Muscle layer of duodenum (tissue), 2 donors: ENCODE results near the gene CARM1.
"Not testable (repeated sequence)": the region's sequence is repeated elsewhere in the genome, so short reads cannot be mapped to it uniquely, and the experiment has no call there.

Experiments used
- H3K27ac ChIP-seq: one replicate; pipeline ENCODE4 v1.7.0; 2013; ENCODE audit warnings: mild to moderate bottlenecking, low read length
- H3K27me3 ChIP-seq: one replicate; pipeline ENCODE4 v1.7.0; 2013; ENCODE audit warnings: low read depth, mild to moderate bottlenecking, control low read depth, low read length
- H3K36me3 ChIP-seq, 2 donors: one replicate each; pipeline ENCODE4 v1.7.0; 2013; ENCODE audit warnings: low read length in 2 of 2, control low read depth in 1 of 2, mild to moderate bottlenecking in 1 of 2; ENCODE audit not compliant: insufficient read depth in 2 of 2, control insufficient read depth in 1 of 2
- H3K4me1 ChIP-seq, 2 donors: one replicate each; pipeline ENCODE4 v1.7.0; 2013; ENCODE audit warnings: low read length in 2 of 2, mild to moderate bottlenecking in 2 of 2, control low read depth in 1 of 2, moderate library complexity in 1 of 2; ENCODE audit not compliant: insufficient read depth in 2 of 2, control insufficient read depth in 1 of 2
- H3K4me3 ChIP-seq, 2 donors: one replicate each; pipeline ENCODE4 v1.7.0; 2013; ENCODE audit warnings: low read length in 2 of 2, low read depth in 1 of 2, mild to moderate bottlenecking in 1 of 2
- H3K9me3 ChIP-seq, 2 donors: one replicate each; pipeline ENCODE4 v1.7.0; 2013; ENCODE audit warnings: low read length in 2 of 2, control low read depth in 1 of 2, mild to moderate bottlenecking in 1 of 2; ENCODE audit not compliant: control insufficient read depth in 1 of 2
- donor health status: healthy.

Gene CARM1

GRCh38 chr19:10835089-10835753 is 36.1 kb upstream of the CARM1 start:
- Histone ChIP-seq H3K4me3 (peak overlapping the region; percentile 55 to 83), H3K4me1 (peaks cover 6 to 7% of the 10 kb centered on the region in 2 donors), H3K27me3 (no peaks in the 10 kb centered on the region), H3K36me3 (peaks cover 7 to 32% of the 10 kb centered on the region in 2 donors), H3K9me3 (no peaks in the 10 kb centered on the region), H3K27ac (no peak overlapping the region)

GRCh38 chr19:10835754-10836478 is 35.4 kb upstream of the CARM1 start, which contains the start of gene TMED1:
Gene TMED1 (minus strand): TSS chr19:10836212. CDS start chr19:10836191, 21 bp downstream.
- Histone ChIP-seq H3K27me3 (no peaks in the 10 kb centered on the region), H3K27ac (peak within 1 kb of the TSS; percentile 97), H3K9me3 (no peaks in the 10 kb centered on the region), H3K4me3 (peak within 1 kb of the TSS; percentile 65 to 83), H3K4me1 (peaks cover 6 to 7% of the 10 kb centered on the region in 2 donors), H3K36me3 (peaks cover 4 to 25% of the 10 kb centered on the region in 2 donors)

GRCh38 chr19:10836479-10837330 is 34.6 kb upstream of the CARM1 start:
- Histone ChIP-seq H3K36me3 (peaks cover 4 to 17% of the 10 kb centered on the region in 2 donors), H3K27ac (peak overlapping the region; percentile 97), H3K4me1 (peaks cover 6 to 7% of the 10 kb centered on the region in 2 donors), H3K27me3 (no peaks in the 10 kb centered on the region), H3K9me3 (no peaks in the 10 kb centered on the region), H3K4me3 (peak overlapping the region; percentile 65 to 83)

- H3K4me1 ChIP-seq, H3K27me3 ChIP-seq, H3K4me3 ChIP-seq, H3K9me3 ChIP-seq, H3K27ac ChIP-seq, H3K36me3 ChIP-seq: not testable (repeated sequence)
Measured at GRCh38 chr19:10837649-10838048, 33.7 kb upstream of the CARM1 start.

GRCh38 chr19:10838377-10838776 is 33.0 kb upstream of the CARM1 start:
- Histone ChIP-seq H3K9me3 (no peaks in the 10 kb centered on the region), H3K36me3 (peaks cover 0 to under 1% of the 10 kb centered on the region in 2 donors), H3K27ac (no peak overlapping the region), H3K27me3 (no peaks in the 10 kb centered on the region), H3K4me1 (peaks cover 6 to 7% of the 10 kb centered on the region in 2 donors), H3K4me3 (no peak overlapping the region)

- Histone ChIP-seq H3K27me3 (no peaks in the 10 kb centered on the region), H3K4me3 (no peak overlapping the region), H3K4me1 (peaks cover 6 to 7% of the 10 kb centered on the region in 2 donors), H3K36me3 (no peaks in the 10 kb centered on the region), H3K9me3 (no peaks in the 10 kb centered on the region), H3K27ac (no peak overlapping the region)
Measured at GRCh38 chr19:10839114-10840050, 32.0 kb upstream of the CARM1 start.

GRCh38 chr19:10842788-10843187 is 28.6 kb upstream of the CARM1 start:
- Histone ChIP-seq H3K4me1 (no peaks in the 10 kb centered on the region), H3K36me3 (no peaks in the 10 kb centered on the region), H3K27ac (no peak overlapping the region), H3K9me3 (peaks cover 0 to 6% of the 10 kb centered on the region in 2 donors), H3K4me3 (no peak overlapping the region), H3K27me3 (no peaks in the 10 kb centered on the region)

- H3K9me3 ChIP-seq = peaks cover 0 to 6% of the 10 kb centered on the region in 2 donors
- H3K36me3 ChIP-seq = no peaks in the 10 kb centered on the region
- no peak overlapping the region for H3K27ac ChIP-seq
- H3K4me3 ChIP-seq = no peak overlapping the region
- no peaks in the 10 kb centered on the region for H3K4me1 ChIP-seq
- H3K27me3 ChIP-seq = no peaks in the 10 kb centered on the region
Measured at GRCh38 chr19:10846500-10847202, 24.7 kb upstream of the CARM1 start.

GRCh38 chr19:10848230-10848856 is 23.0 kb upstream of the CARM1 start, which contains the start of gene C19orf38:
Gene C19orf38 (plus strand): TSS chr19:10848415. CDS start chr19:10848509, 94 bp downstream.
- H3K9me3 ChIP-seq = peaks cover 0 to 6% of the 10 kb centered on the region in 2 donors
- no peaks in the 10 kb centered on the region for H3K27me3 ChIP-seq
- H3K36me3 ChIP-seq = no peaks in the 10 kb centered on the region
- H3K4me1 ChIP-seq = no peaks in the 10 kb centered on the region
- H3K4me3 ChIP-seq = peak within 1 kb of the TSS in 1 of 2 donors; percentile 14
- H3K27ac ChIP-seq = no peak within 1 kb of the TSS
